NOMO-1 treated with DMSO at 0.1 percent for 48 hours (cell line): ENCODE results near the gene WWOX.
"Not testable (repeated sequence)": the region's sequence is repeated elsewhere in the genome, so short reads cannot be mapped to it uniquely, and the experiment has no call there.

Source experiments
- DNase-seq: peaks from one replicate; lab custom pipeline; 2025; ENCODE audit not compliant: unreplicated experiment; lab: John Stamatoyannopoulos, UW

The WWOX gene

GRCh38 chr16:78668393-78668792, 568.9 kb downstream of the WWOX start:
- no peak for DNase-seq

DNA sequence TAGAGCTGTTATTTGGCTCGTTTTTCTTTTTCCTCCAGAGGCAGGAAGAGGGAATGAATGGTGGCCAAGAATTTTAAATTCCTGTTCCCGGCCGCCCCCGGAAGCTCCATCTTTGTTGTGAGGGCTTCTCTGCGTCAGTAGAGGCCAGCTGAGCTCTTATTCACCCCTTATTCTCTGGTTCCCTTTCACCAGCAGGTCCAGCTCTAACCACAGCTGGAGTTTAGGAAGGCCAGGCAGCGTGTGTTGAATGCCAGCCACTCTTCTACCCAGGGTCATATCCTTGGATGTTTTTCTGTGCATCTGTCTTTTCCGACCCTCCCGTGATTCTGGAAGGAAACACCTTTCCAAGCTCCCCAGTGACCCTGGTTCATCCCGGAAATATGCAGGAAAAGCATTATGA, 570.5 kb downstream of the WWOX start:
- DNase-seq: no peak

- DNase-seq: no peak
Measured at GRCh38 chr16:78672779-78673556, 573.5 kb downstream of the WWOX start.

- no peak for DNase-seq
Measured at GRCh38 chr16:78673884-78674283, 574.4 kb downstream of the WWOX start.

DNA sequence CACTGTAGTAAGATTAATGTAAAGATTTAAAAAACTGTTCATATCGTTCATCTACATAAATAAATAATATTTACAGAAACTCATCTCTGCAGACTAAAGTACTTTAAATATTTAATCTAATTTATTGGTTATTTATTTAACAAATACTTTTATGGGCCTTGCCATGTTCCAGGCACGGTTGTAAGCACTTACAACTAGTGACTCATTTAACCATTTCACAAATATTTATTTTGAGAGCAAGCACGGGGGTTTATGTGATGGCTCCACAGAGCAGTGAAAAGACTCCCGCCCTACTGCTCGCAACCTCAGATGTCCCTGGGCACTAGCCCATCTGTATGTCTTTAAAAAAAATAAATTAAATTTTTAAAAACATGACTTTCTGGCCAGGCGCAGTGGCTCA, 575.9 kb downstream of the WWOX start:
- no peak for DNase-seq

- DNase-seq: no peak
Measured at GRCh38 chr16:78675951-78676792, 576.7 kb downstream of the WWOX start.

GRCh38 chr16:78677181-78677731, 577.8 kb downstream of the WWOX start:
- no peak for DNase-seq

GRCh38 chr16:78679546-78679945, 580.1 kb downstream of the WWOX start:
- no peak for DNase-seq

DNA sequence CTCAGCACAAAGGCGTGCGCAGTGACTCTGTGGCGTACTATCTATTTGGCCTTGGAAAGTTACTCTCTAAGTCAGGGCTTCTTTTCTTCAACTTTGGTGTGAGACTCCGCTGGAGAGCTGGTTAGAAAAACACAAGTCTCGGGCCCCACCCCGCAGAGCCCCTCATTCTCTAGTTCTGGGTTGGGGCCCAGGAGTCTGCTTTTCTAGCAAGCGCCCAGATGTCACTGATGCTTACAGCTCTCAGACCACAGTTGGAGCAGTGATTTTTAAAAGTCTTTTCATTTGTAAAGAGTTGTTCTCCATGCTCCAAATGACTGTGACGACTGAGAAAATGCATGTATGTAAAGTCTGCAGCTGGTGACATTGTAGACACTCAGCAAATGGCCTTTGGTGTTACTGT, 582.3 kb downstream of the WWOX start:
- DNase-seq: no peak

- no peak for DNase-seq
Measured at GRCh38 chr16:78684030-78684611, 584.7 kb downstream of the WWOX start.

DNA sequence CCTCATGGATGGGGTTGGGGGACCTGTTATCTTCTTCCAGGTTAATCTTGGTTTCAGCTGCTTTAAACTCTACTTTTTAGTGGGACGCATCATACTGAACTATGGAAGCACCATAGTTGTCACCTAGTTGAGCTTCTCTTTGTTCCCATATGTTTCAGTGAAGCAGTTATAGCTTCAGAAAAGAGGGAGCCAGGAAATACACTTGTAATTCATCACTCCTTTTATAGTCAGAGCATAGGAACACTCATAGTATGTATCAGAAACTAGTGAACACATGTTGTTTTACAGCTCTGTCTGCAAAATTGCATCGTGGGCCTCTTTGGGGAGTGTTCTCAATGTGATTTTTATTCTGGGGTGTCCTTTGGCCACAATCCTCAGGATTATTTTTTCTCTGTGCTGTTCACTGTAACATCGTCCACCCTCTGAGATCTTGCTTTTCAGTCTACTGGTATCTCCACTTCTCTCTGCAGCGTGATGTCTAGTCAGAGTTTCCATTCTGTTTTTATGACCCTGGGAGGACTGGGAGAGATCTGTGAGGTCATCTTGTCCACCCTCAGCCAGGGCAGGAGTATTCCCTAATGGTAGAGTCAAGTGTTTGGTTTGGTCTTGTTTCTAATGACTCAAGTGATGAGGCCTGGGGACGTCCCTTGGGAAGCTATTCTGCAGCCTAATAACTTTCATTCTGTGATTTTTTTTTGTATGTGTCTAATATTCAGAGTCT, 585.4 kb downstream of the WWOX start:
- no peak for DNase-seq

- no peak for DNase-seq
Measured at GRCh38 chr16:78686601-78687000, 587.1 kb downstream of the WWOX start.

DNA sequence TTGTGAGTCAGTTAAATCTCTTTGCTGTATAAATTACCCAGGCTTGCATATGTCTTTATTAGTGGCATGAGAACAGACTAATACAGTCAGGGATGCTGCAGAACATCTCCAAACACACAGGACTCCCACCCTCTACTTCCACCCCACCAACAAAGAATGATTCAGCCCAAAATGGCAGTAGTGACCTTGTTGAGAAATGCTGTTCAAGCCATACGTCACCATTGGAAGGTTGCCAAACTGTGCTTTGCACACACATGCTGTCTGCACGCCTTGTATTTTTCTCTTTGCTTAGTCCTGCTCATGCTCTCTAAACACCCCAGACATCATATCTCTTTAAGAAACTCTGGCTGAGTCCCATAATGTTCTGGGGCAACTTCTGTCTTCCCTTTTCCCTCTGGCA, 589.6 kb downstream of the WWOX start:
- no peak for DNase-seq

DNA sequence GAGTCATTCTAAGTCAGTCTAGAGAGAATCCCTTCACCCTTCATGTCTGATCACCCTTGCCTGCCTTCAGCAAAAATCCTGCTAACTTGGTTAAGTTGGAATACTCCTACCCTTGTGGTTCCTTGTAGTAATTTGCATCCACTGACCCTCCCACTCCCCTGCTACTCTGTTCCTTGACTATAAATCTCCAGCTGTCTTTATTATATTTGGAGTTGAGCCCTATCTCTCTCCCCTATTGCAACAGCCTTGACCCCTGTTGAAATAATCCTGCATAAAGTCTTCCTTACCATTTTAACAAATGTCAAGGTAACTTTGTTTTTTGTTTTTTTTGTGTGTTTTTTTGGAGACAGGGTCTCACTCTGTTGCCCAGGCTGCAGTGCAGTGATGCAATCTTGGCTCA, 590.1 kb downstream of the WWOX start:
- no peak for DNase-seq

DNA sequence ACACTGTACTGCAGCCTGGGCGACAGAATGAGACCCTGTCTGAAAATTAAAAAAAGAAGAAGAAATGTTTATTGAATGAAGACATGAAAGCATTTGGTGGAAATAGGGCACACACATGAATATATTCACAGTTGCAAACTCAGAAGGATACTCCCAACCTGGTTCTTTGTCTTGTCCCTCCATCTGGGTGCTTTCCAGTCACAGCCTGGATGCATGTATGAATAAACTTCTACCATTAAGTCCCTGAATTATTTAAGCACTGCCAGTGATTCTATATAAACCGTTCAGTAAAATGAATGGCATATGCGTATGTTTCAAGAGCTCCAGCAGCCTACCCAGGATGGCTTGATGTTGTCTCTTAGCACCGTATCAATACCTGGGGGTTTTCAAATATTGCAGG, 591.1 kb downstream of the WWOX start:
- DNase-seq: no peak

DNA sequence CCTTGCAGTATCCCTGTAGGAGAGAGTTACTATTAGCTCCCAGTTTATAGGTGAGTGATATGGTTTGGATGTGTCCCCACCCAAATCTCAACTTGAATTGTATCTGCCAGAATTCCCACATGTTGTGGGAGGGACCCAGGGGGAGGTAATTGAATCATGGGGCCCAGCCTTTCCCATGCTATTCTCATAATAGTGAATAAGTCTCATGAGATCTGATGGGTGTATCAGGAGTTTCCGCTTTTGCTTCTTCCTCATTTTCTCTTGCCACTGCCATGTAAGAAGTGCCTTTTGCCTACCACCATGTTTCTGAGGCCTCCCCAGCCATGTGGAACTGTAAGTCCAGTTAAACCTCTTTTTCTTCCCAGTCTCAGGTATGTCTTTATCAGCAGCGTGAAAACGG, 592.3 kb downstream of the WWOX start:
- not testable (repeated sequence) for DNase-seq

DNA sequence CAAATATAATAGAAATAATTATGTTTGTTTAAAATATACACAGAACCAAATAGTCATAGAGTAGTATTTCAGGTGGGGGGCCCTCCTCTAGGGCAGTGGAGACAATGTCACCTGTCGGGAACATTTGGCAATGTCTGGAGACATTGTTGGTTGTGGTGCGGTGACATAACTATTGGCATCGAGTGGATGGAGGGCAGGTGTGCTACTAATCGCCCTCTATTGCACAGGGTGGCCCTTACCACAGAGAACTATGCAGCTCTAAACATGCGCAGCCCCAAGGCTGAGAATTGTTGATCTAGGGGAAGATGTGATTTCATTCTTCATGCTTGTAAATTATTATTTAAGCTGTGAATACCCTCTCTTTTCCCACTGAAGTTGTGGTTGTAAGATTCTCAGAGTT, 594.0 kb downstream of the WWOX start:
- DNase-seq: no peak

GRCh38 chr16:78694414-78694813, 595.0 kb downstream of the WWOX start:
- no peak for DNase-seq

- DNase-seq: no peak
Measured at GRCh38 chr16:78695391-78695790, 595.9 kb downstream of the WWOX start.

GRCh38 chr16:78696797-78697196, 597.3 kb downstream of the WWOX start:
- DNase-seq: no peak

DNA sequence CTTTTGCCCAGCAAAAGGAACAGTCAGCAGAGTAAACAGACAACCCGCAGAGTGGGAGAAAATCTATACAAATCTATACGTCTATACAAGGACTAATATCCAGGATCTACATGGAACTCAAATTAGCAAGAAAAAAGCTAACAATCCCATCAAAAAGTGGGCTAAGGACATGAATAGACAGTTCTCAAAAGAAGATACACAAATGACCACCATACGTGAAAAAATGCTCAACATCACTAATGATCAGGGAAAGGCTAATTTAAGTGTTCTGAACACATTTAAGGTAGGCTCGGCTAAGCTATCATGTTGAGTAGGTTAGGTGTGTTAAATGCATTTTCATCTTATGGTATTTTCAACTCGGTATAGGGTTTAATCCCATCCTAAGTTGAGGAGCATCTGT, 598.0 kb downstream of the WWOX start:
- DNase-seq: no peak
